ENCODE results near the gene SDHAF3.

- no peak for TF ChIP-seq EZH2 (IDR thresholded peaks at IDR 0.05)
- TF ChIP-seq SP1 (IDR thresholded peaks at IDR 0.05; ENCODE audit: low read depth): no peak
- TF ChIP-seq EGR1 (IDR thresholded peaks at IDR 0.05; ENCODE audit: low read depth): no peak
- TF ChIP-seq TCF7L2 (IDR thresholded peaks at IDR 0.05; ENCODE audit: borderline replicate concordance, extremely low read depth, insufficient read depth, insufficient read length): no peak
- no peak for TF ChIP-seq CTCF (IDR thresholded peaks at IDR 0.05 in 2 of 3, conservative IDR thresholded peaks at IDR 0.05 in 1 of 3; ENCODE audit: borderline replicate concordance in 1 of 3, insufficient read depth in 1 of 3, low read depth in 2 of 3, low read length in 2 of 3)
- no peak for TF ChIP-seq SRF (IDR thresholded peaks at IDR 0.05; ENCODE audit: low read depth)
Observed at GRCh38 chr7:97119747-97120146, 2.2 kb downstream of the SDHAF3 start.

Data from HCT116 (cell line).